Kidney tubule cell (primary cell): ENCODE results near the gene HYOU1.
"Not testable (repeated sequence)": the region's sequence is repeated elsewhere in the genome, so short reads cannot be mapped to it uniquely, and the experiment has no call there.

ENCODE experiments used
- DNase-seq: peaks from one replicate; pipeline ENCODE4 v3.0.0-alpha.2; 2018; ENCODE audit warnings: low spot score

The HYOU1 gene

DNA sequence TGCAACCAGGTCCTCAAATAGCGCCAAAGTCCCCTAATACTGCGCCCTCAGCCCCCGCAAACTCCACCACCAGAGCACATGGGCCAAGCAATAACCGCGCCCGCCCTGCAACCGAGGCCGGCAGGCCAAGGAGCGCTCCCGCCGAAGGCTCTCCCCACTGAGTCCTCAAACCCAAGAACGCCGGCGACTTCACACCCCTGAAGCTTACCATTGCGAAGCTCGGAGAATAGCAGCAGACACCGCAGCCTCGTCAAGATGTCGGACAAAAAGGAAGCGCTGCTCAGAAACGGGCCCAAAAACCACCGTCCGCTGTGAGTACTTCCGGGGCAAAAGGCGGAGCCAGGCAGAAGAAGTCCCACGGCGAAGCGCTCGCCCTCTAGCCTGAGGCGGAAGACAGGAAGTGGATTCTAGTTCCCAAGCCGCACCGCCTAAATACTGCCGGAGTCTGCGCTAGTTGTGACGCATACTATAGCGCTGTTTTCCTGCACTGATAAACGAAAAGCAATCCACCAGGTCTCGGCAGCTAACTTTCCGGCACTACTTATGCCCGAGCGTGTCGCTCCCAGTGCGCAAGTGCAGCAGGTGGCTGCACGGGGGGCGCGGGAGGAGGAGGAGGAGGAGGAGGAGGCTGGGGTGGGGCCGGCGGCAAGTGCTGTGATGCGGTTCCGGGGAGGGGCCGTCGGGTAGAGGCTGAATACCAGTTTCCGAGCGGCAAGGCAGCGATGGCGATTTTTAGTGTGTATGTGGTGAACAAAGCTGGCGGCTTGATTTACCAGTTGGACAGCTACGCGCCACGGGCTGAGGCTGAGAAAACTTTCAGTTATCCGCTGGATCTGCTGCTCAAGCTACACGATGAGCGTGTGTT, 38.7 kb downstream of the HYOU1 start, which contains the start of the genes RPS25 and TRAPPC4:
TSS of gene RPS25 (minus strand) at position 270 of the 865 bp plus-strand sequence. CDS start at position 211, 59 bp downstream.
TSS of gene TRAPPC4 (plus strand) at position 693 of the 865 bp plus-strand sequence. CDS start at position 723, 30 bp downstream.
- peak; percentile 96 for DNase-seq

DNA sequence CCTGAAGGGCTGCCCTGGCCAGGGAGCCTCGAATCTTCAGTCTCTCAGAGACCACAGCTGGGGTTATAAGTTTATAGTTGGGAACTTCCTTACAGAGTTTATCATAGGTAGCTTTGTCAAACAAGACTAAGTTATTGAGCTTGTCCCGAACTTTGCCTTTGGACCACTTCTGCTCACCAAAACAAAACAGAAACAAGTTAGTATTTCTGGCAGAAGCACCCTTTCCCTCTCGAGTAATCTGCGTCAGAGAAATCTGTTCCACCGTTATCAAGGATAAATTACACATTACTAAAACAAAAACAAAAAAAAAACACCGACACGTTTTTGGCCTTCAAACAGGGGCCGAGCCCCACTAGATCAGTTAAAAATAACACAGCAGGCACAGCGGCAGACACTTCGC, 39.6 kb downstream of the HYOU1 start:
- not testable (repeated sequence) for DNase-seq

DNA sequence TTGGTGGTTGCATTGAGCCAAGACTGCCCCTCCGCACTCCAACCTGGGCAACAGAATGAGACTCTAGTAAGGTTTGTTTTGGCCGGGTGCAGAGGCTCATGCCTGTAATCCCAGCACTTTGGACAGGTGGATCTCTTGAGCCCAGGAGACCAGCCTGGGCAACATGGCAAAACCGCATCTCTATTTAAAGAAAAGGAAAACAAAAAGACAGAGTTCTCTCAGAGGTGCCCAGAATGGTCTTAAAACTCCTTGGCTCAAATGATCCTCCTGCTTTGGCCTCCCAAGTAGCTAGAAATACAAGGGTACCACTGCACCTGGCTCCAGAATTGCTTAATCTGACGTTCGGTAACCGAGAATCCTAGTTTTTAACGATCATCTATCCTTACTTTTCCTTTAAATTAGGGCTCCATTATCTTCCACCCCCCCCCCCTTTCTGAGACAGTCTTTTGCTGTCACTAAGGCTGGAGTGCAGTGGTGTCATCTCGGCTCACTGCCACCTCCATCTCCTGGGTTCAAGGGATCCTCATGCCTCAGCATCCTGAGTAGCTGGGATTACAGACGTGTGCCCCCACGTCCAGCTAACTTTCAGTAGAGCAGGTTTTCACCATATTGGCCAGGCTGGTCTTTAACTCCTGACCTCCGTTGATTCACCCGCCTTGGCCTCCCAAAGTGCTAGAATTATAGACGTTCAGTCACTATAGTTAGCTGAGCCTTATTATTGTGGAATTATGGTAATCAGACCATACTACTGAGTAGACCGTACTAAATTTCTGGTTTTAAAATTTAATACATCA, 40.6 kb downstream of the HYOU1 start:
- no peak for DNase-seq

DNA sequence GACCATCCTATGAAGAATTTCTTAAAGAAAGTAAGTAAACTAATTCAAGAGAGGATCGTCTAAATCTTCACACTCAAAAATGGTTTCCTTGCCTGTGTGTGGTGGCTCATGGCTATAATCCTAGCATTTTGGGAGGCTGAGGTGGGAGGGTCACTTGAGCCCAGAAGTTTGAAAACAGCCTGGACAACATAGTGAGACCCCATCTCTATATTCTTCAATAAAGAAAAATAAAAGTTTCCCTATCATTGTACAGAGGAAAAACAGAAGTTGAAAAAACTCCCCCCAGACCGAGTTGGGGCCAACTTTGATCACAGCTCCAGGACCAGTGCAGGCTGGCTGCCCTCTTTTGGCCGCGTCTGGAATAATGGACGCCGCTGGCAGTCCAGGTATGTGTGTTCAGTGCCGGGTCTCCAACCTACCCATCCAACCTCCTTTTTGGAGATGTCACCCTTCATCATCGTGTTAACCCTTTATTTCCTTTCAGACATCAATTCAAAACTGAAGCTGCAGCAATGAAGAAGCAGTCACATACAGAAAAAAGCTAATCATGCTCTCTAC, 41.9 kb downstream of the HYOU1 start:
- DNase-seq = no peak

DNA sequence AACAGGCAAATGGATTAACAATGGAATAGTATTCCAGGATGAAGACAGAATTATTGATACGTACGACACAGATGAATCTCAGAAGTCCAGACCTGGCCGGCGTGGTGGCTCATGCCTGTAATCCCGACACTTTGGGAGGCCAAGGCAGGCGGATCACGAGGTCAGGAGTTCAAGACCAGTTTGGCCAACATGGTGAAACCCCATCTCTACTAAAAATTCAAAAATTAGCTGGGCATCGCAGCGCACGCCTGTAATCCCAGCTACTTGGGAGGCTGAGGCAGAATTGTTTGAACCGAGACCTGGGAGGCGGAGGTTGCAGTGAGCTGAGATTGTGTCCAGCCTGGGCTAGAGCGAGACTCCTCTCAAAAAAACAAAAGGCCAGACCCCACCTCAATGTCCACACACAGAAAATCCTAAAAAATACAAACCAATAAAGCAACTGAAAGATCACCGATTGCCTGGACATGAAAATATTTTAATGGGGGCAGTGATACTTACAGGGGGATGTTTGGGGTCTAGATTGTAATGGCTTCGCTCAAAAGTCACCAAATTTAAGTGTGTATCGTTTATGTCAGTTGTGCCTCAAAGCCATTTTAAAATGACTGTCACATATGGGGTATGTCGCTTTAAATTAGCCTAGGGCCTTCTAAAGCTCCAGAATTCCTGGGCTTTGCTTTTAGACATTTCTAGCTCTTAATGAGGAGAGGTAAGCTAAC, 42.6 kb downstream of the HYOU1 start:
- DNase-seq = no peak

DNA sequence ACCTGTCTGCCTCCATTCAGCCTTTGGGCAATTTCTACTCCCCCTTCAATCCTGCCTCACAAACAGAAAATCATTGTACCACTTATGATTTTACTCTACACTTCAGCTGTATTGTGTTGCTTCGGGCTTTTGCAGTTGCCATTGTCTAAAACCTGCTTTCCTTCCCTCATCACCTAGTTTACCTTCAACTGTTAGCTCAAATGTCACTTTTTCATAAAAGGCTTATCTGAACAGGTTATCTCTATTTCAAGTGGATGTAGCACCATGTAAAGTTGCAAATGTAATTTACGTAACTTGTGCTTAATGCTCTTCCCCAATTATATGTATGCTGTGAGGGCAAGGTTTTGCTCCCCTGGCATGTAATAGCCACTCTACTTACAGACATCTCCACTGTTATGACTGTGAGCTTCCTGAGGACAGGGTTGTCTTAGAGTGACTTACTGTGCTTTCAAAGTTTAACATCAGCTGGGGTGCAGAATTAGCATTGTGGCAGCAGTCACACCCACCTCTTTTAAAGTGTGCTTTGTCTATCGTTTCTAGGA, 44.3 kb downstream of the HYOU1 start:
- no peak for DNase-seq

DNA sequence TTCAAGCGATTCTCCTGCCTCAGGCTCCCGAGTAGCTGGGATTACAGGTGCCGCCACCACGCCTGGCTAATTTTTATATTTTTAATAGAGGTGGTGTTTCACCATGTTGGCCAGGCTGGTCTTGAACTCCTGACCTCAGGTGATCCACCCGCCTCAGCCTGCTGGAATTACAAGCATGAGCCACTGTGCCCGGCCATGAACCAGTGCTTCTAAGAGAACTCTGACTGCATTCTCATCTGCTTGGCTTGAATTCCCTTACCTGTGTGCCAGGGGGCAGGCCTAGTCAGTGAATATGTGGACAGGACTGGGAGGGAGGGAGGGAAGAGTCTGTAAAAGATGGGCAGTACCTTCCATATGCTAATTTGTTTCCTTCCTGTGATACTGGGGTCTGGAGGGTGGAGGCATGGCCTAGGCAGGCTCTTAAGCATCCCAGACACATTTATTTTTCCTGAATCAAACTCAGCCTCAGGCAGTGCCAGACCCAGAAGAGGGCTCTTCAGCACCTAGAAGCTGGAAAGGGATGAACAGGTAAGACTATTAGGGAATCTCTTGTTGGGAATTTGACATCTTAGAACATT, 45.4 kb downstream of the HYOU1 start:
- DNase-seq = peak; percentile 42

DNA sequence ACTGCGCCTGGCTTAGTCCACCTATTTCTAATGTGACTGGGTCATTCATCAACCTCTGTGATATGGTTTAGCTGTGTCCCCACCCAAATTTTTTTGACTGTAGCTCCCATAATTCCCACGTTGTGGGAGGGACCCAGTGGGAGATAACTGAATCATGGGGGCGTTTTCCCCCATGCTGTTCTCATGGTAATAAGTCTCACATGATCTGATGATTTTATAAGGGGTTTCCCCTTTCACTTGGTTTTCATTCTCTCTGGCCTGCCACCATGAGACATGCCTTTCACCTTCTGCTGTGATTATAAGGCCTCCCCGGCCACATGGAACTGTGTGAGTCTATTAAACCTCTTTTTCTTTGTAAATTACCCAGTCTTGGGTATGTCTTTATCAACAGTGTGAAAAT, 50.3 kb downstream of the HYOU1 start:
- DNase-seq = no peak

DNA sequence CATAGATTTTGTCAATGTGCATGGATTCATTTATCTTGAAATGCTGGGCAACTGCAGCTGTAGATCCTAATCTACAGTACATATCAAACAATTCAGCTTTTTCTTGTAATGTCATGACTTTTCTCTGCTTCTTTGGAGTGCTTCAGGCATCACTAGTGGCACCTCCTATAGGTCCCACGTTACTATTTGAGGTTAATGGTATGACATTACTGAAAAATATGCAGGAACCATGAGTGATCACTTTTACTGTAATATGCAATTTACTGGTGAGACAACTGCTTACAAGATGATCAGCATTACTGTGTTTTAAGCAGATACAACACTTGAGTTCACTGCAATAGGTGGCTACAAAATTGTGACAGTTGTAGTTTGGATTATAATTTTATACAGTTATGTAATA, 56.1 kb downstream of the HYOU1 start:
- DNase-seq = peak; percentile 37

DNA sequence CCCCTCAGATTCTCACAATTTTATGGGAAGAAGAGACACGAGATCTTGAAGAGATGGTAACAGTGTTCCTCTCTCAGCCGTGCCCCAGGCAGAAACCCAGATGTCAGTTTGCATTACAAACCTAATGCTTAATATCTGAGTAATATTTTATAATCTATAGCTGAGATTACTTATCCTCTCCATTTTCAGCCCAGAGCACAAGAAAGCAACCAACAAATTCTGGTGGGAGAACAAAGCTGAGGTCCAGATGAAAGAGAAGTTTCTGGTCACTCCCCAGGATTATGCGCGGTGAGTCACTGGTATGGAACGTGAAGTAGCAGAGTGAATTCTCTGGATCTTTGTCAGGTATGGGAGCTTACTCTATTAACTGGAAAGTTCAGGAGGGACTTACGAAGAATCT, 58.2 kb downstream of the HYOU1 start:
- DNase-seq = peak; percentile 86

DNA sequence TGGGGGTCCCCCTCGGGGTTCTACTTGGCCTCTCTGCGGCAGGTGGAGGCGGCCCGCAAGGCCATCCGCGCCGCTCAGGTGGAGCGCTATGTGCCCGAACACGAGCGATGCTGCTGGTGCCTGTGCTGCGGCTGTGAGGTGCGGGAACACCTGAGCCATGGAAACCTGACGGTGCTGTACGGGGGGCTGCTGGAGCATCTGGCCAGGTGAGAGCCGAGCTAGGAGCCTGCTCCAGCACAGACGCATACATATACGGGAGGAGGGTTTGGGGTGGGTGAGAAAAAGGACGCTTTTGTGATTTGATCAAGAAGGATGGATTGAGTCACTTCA, 58.7 kb downstream of the HYOU1 start:
- DNase-seq = no peak

DNA sequence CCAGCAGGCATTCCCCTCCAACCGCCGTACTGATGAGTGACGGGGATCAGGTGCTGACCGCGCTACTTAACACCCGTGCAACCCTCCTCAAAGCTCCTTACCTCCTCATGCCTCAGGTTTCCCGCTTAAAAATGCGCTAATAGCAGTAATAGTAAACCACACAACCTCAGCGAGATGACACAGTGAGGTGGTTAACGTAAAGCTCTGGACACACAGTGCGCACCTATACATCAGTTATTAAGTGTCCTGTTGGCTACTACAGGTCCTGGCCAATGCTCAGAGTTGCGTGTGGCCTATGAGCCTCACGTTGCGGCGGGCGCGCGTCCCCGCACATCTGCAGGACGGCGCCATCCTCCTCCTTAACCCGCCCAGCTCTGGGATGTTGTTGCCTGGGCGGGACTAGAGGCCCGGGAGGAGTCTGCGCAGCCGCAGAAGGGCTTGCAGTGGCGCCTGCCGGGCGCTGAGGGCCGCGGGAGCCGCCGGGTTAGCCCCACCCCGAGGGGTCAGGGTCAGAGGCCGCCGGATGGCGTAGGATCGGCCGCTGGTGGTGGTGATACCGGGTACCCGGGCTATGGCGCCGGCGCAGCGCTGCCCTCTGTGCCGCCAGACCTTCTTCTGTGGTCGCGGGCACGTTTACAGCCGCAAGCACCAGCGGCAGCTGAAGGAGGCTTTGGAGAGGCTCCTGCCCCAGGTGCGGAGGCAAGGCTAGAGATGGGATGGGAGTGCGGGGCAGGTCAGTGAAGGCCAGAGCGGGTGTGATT, 59.2 kb downstream of the HYOU1 start, which contains the start of gene CENATAC:
TSS of gene CENATAC (plus strand) at position 512 of the 761 bp plus-strand sequence. CDS start at position 572, 60 bp downstream.
- DNase-seq = peak; percentile 92

DNA sequence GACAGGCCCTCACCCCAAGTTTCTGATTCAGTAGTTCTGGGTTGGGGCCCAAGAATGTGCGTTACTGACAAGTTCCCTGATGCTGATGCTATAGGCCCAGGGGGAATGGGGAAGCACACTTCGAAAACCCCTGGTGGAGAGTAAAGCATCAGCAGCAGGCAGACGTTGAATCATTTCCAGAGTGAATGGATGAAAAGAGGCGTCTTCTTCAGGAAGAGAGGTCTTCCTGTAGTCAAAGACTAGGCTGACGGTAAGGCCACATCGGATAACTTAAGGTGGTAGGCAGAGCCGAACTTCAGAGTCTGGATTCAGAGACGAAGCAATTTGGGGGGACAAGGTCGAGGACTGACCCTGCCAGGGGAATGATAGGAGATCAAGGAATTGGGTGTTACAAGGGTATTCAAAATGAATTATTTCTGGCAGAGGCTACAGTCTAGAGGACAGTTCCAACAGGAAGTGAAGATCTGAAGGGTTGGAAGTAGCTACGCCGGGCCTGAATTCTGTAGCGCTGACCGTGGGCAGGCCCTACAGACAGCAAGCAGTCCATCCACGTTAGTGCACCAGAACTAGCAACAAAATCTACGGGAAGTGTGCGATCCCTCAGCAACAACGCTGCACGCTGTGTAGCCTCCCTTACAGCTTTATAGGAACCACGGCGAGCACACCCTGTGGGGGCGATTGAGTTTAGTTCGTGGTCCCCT, 59.9 kb downstream of the HYOU1 start:
- DNase-seq = no peak
